ENCODE measurements around the gene ARPC2. TPM values are rescaled to one million over a fixed set of nuclear protein-coding genes. Genes with fewer than 3 reads are reported as not detected.
A peak's percentile ranks its signal among the peaks of the same experiment; 100 is the strongest.

ARPC2 gene
- total RNA-seq, 1 donor from 2014 or later: 276 TPM

GRCh38 chr2:218263817-218264641 lies 47.0 kb downstream of the ARPC2 start:
- no peak for TF ChIP-seq CTCF (IDR thresholded peaks at IDR 0.05; ENCODE audit: unreplicated experiment)
- Mint-ChIP-seq H3K4me1 (peaks cover 22% of the 10 kb centered on the region), H3K9me3 (no peaks in the 10 kb centered on the region), H3K27me3 (ENCODE audit: low read depth) (no peaks in the 10 kb centered on the region), H3K4me3 (no peak overlapping the region), H3K36me3 (peaks cover 14% of the 10 kb centered on the region), H3K27ac (no peak overlapping the region)
- DNase-seq (ENCODE audit: low spot score in 2 of 2, unreplicated experiment in 2 of 2): no peak

- no peaks in the 10 kb centered on the region for H3K9me3 Mint-ChIP-seq
- H3K36me3 Mint-ChIP-seq: peaks cover 14% of the 10 kb centered on the region
- no peak for TF ChIP-seq CTCF (IDR thresholded peaks at IDR 0.05; ENCODE audit: unreplicated experiment)
- peaks cover 18% of the 10 kb centered on the region for H3K4me1 Mint-ChIP-seq
- H3K4me3 Mint-ChIP-seq: no peak overlapping the region
- no peak overlapping the region for H3K27ac Mint-ChIP-seq
- no peak for DNase-seq (ENCODE audit: low spot score in 2 of 2, unreplicated experiment in 2 of 2)
- H3K27me3 Mint-ChIP-seq (ENCODE audit: low read depth): no peaks in the 10 kb centered on the region
Measured at GRCh38 chr2:218264773-218265561, 48.0 kb downstream of the ARPC2 start.

- no peak overlapping the region for H3K27ac Mint-ChIP-seq
- peaks cover 15% of the 10 kb centered on the region for H3K4me1 Mint-ChIP-seq
- no peaks in the 10 kb centered on the region for H3K27me3 Mint-ChIP-seq (ENCODE audit: low read depth)
- H3K36me3 Mint-ChIP-seq: peaks cover 14% of the 10 kb centered on the region
- TF ChIP-seq CTCF (IDR thresholded peaks at IDR 0.05; ENCODE audit: unreplicated experiment): no peak
- H3K4me3 Mint-ChIP-seq: no peak overlapping the region
- no peaks in the 10 kb centered on the region for H3K9me3 Mint-ChIP-seq
- no peak for DNase-seq (ENCODE audit: low spot score in 2 of 2, unreplicated experiment in 2 of 2)
Measured at GRCh38 chr2:218265626-218266025, 48.6 kb downstream of the ARPC2 start.

- Mint-ChIP-seq H3K4me3 (no peak overlapping the region), H3K36me3 (peaks cover 14% of the 10 kb centered on the region), H3K27me3 (ENCODE audit: low read depth) (no peaks in the 10 kb centered on the region), H3K9me3 (no peaks in the 10 kb centered on the region), H3K27ac (no peak overlapping the region), H3K4me1 (peaks cover 15% of the 10 kb centered on the region)
- no peak for TF ChIP-seq CTCF (IDR thresholded peaks at IDR 0.05; ENCODE audit: unreplicated experiment)
- DNase-seq (ENCODE audit: low spot score in 2 of 2, unreplicated experiment in 2 of 2): no peak
Measured at GRCh38 chr2:218266316-218266979, 49.5 kb downstream of the ARPC2 start.

- peaks cover 14% of the 10 kb centered on the region for H3K36me3 Mint-ChIP-seq
- peak overlapping the region; percentile 16 for H3K27ac Mint-ChIP-seq
- TF ChIP-seq CTCF (IDR thresholded peaks at IDR 0.05; ENCODE audit: unreplicated experiment): no peak
- H3K4me1 Mint-ChIP-seq: peaks cover 22% of the 10 kb centered on the region
- H3K27me3 Mint-ChIP-seq (ENCODE audit: low read depth): no peaks in the 10 kb centered on the region
- no peaks in the 10 kb centered on the region for H3K9me3 Mint-ChIP-seq
- H3K4me3 Mint-ChIP-seq: no peak overlapping the region
- no peak for DNase-seq (ENCODE audit: low spot score in 2 of 2, unreplicated experiment in 2 of 2)
Measured at GRCh38 chr2:218267259-218267658, 50.3 kb downstream of the ARPC2 start.
